ENCODE measurements around the gene HLA-DRB1. TPM values are rescaled to one million over a fixed set of nuclear protein-coding genes. Genes with fewer than 3 reads are reported as not detected.

The HLA-DRB1 gene
- total and polyA plus RNA-seq, 2 donors (not counting 3 experiments of a cell fraction or from before 2014, with no cell fraction given), result not detected

DNA sequence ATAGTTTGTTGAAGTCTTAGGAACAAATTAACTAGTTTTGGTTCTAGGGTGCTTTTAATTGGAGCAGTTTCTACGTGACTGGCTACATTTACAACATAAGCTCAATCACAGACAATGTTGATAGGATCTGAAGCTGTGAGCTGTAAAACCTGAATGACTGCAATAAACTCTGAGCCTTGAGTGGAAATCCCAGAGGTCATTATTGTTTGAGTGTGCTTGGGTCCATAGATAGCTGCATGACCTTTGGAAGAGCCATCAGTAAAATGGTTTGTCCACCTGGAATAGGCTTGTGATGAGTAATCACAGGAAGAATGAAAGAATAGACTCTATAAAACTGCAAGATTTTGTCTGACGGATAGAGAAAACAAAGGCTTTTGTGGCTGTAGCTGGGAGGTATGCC lies 26.7 kb downstream of the HLA-DRB1 start:
- ChIA-PET POLR2A (no interaction called here), CTCF (no interaction called here)
- TF ChIP-seq EZH2 (IDR thresholded peaks at IDR 0.05; ENCODE audit: borderline replicate concordance, low read depth, low read length, severe bottlenecking) (no peak), POLR2A (IDR thresholded peaks at IDR 0.05; ENCODE audit: low read depth, low read length) (no peak), MAX (IDR thresholded peaks at IDR 0.05; ENCODE audit: insufficient read depth, insufficient read length) (no peak), POLR2AphosphoS5 (IDR thresholded peaks at IDR 0.05; ENCODE audit: insufficient read depth, low read depth, low read length) (no peak), MYC (IDR thresholded peaks at IDR 0.05; ENCODE audit: low read depth, low read length) (no peak), GATA2 (IDR thresholded peaks at IDR 0.05; ENCODE audit: insufficient read depth, insufficient read length, low read depth, low read length) (no peak)
- TF ChIP-seq, protein P1, sequence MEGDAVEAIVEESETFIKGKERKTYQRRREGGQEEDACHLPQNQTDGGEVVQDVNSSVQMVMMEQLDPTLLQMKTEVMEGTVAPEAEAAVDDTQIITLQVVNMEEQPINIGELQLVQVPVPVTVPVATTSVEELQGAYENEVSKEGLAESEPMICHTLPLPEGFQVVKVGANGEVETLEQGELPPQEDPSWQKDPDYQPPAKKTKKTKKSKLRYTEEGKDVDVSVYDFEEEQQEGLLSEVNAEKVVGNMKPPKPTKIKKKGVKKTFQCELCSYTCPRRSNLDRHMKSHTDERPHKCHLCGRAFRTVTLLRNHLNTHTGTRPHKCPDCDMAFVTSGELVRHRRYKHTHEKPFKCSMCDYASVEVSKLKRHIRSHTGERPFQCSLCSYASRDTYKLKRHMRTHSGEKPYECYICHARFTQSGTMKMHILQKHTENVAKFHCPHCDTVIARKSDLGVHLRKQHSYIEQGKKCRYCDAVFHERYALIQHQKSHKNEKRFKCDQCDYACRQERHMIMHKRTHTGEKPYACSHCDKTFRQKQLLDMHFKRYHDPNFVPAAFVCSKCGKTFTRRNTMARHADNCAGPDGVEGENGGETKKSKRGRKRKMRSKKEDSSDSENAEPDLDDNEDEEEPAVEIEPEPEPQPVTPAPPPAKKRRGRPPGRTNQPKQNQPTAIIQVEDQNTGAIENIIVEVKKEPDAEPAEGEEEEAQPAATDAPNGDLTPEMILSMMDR (IDR thresholded peaks at IDR 0.05; ENCODE audit: extremely low read depth in 1 of 2, insufficient read depth in 1 of 2, low read depth in 1 of 2, low read length in 2 of 2), result no peak
- H3K27ac ChIP-seq (ENCODE audit: insufficient read depth, low read depth, low read length), result no peak overlapping the region
- no peak overlapping the region for H2AFZ ChIP-seq (ENCODE audit: low read depth, low read length)
- FAIRE-seq (no peak), DNase-seq (ENCODE audit: low read depth, low spot score) (no peak)
- H3K9me3 ChIP-seq (replicated peaks; ENCODE audit: control insufficient read depth, insufficient read depth, low read length), result no peaks in the 10 kb centered on the region
- H4K20me1 ChIP-seq (replicated peaks; ENCODE audit: control insufficient read depth, extremely low read depth, insufficient read depth, low read length), result no peaks in the 10 kb centered on the region
- H3K79me2 ChIP-seq (ENCODE audit: control insufficient read depth, insufficient read depth, low read length), result no peaks in the 10 kb centered on the region
- dilution Hi-C loops (cut with MboI; ENCODE audit: extremely low pct_ligation_motif_present, low sequenced_read_pairs), result no loop called here
- no peaks in the 10 kb centered on the region for H3K36me3 ChIP-seq (ENCODE audit: control insufficient read depth in 2 of 2, extremely low read depth in 1 of 2, insufficient read depth in 2 of 2, low read length in 2 of 2)
- no peaks in the 10 kb centered on the region for H3K9me1 ChIP-seq (replicated peaks; ENCODE audit: control insufficient read depth, extremely low read depth, insufficient read depth, low read length)
- H3K27me3 ChIP-seq (ENCODE audit: control insufficient read depth in 2 of 2, insufficient read depth in 2 of 2, low read length in 2 of 2), result peaks cover 2 to 3% of the 10 kb centered on the region in 2 experiments
- H3K4me2 ChIP-seq (ENCODE audit: insufficient read depth, low read length), result no peak overlapping the region
- H3K9ac ChIP-seq (replicated peaks; ENCODE audit: extremely low read depth, insufficient read depth, low read length), result no peak overlapping the region
- no peaks in the 10 kb centered on the region for H3K4me1 ChIP-seq (ENCODE audit: control insufficient read depth, extremely low read depth, insufficient read depth, low read length)
- H3K4me3 ChIP-seq (replicated peaks in 1 of 3; ENCODE audit: insufficient read depth in 1 of 3, low read depth in 1 of 3, low read length in 3 of 3), result no peak overlapping the region
- no TSS peak for BruUV-seq (replicated peaks)
- intact Hi-C loops (cut with micrococcal nuclease), result no loop called here
